Endothelial cell of umbilical vein (primary cell): ENCODE results near the gene ADGRD1. TPM values are rescaled to one million over a fixed set of nuclear protein-coding genes. Genes with fewer than 3 reads are reported as not detected.

Experiments used
- BruUV-seq: library from RNA; stranded (reverse); fragments of 400-500 nt; replicated peaks from 2 replicates; lab custom pipeline; 2021; lab: Mats Ljungman, UMichigan
- CTCF ChIA-PET: fragments of 300-600, 350-600 bp; sonication (Branson Sonifier 250); formaldehyde crosslinking; loops from one replicate; lab custom pipeline; 2021; ENCODE audit warnings: antibody characterized with exemption, inconsistent platforms; lab: Charles Lee
- POLR2A ChIA-PET: fragments of 300-600, 350-600 bp; sonication (Branson Sonifier 250); formaldehyde crosslinking; loops from one replicate; lab custom pipeline; 2021; ENCODE audit warnings: antibody characterized with exemption, inconsistent platforms; lab: Charles Lee
- DNase-seq: peaks from one replicate; pipeline ENCODE4 v3.0.0-alpha.2; 2011; ENCODE audit warnings: low read depth, low spot score
- FAIRE-seq: peaks from 2 replicates; lab custom pipeline; 2011; peaks lifted over from hg19 to GRCh38; lab: Jason Lieb, UNC
- H2AFZ ChIP-seq: 2 replicates; pipeline ENCODE4 v1.6.0; 2012; ENCODE audit warnings: low read depth, low read length, control low read depth, inconsistent platforms
- H3K27ac ChIP-seq: 2 replicates; pipeline ENCODE4 v1.5.1; 2011; ENCODE audit warnings: low read depth, mild to moderate bottlenecking, control low read depth, low read length, moderate library complexity; ENCODE audit not compliant: insufficient read depth
- H3K27me3 ChIP-seq, 2 experiments: 2 replicates each; pipeline versions ENCODE4 v1.6.0 to v1.6.1; 2011; ENCODE audit warnings: low read length in 2 of 2, mixed read lengths in 1 of 2; ENCODE audit not compliant: control insufficient read depth in 2 of 2, insufficient read depth in 2 of 2
- H3K36me3 ChIP-seq, 2 experiments: 2 replicates in 1 of 2; 3 replicates in 1 of 2; pipeline ENCODE4 v1.5.1; 2011; ENCODE audit warnings: low read length in 2 of 2, mild to moderate bottlenecking in 1 of 2, moderate library complexity in 1 of 2; ENCODE audit not compliant: control insufficient read depth in 2 of 2, insufficient read depth in 2 of 2; ENCODE audit errors: extremely low read depth in 1 of 2
- H3K4me1 ChIP-seq: 3 replicates; pipeline ENCODE4 v1.5.1; 2011; ENCODE audit warnings: mild to moderate bottlenecking, low read length; ENCODE audit not compliant: control insufficient read depth, insufficient read depth; ENCODE audit errors: extremely low read depth
- H3K4me2 ChIP-seq: 2 replicates; pipeline ENCODE4 v1.6.1; 2011; ENCODE audit warnings: low read length, control low read depth, mixed read lengths; ENCODE audit not compliant: insufficient read depth
- H3K4me3 ChIP-seq, 3 experiments: fragments of 200-600 bp in 1 of 3; sonication (generic), shearing (Covaris generic) in 1 of 3; replicated peaks in 1 of 3; 2 replicates each; pipeline ENCODE4 v1.5.1; 2011 to 2016; ENCODE audit warnings: control low read depth in 3 of 3, low read length in 3 of 3, mild to moderate bottlenecking in 2 of 3, inconsistent platforms in 1 of 3, low read depth in 1 of 3, moderate library complexity in 1 of 3; ENCODE audit not compliant: insufficient read depth in 1 of 3
- H3K79me2 ChIP-seq: 2 replicates; pipeline ENCODE4 v1.6.0; 2012; ENCODE audit warnings: low read length, inconsistent platforms; ENCODE audit not compliant: control insufficient read depth, insufficient read depth
- H3K9ac ChIP-seq: replicated peaks from 2 replicates; pipeline ENCODE3; 2011; ENCODE audit warnings: low read length, control low read depth; ENCODE audit not compliant: insufficient read depth; ENCODE audit errors: extremely low read depth
- H3K9me1 ChIP-seq: replicated peaks from 3 replicates; pipeline ENCODE4 v1.6.0; 2011; ENCODE audit warnings: mild to moderate bottlenecking, low read length; ENCODE audit not compliant: control insufficient read depth, insufficient read depth; ENCODE audit errors: extremely low read depth
- H3K9me3 ChIP-seq: replicated peaks from 2 replicates; pipeline ENCODE4 v1.5.1; 2012; ENCODE audit warnings: low read length, inconsistent platforms; ENCODE audit not compliant: control insufficient read depth, insufficient read depth
- H4K20me1 ChIP-seq: replicated peaks from 2 replicates; pipeline ENCODE3; 2011; ENCODE audit warnings: mild to moderate bottlenecking, low read length; ENCODE audit not compliant: control insufficient read depth, insufficient read depth; ENCODE audit errors: extremely low read depth
- CTCF ChIP-seq, 2 donors: IDR thresholded peaks; 1 replicate in 1 of 2; 2 replicates in 1 of 2; pipeline ENCODE4 v1.5.1; 2011; ENCODE audit warnings: low read length in 2 of 2, mild to moderate bottlenecking in 2 of 2, moderate library complexity in 2 of 2, control low read depth in 1 of 2, inconsistent platforms in 1 of 2, low read depth in 1 of 2; ENCODE audit not compliant: insufficient read depth in 1 of 2; ENCODE audit errors: extremely low read depth in 1 of 2
- EZH2 ChIP-seq: IDR thresholded peaks from 2 replicates; pipeline ENCODE4 v1.6.1; 2012; ENCODE audit warnings: borderline replicate concordance, low read depth, mild to moderate bottlenecking, moderate library complexity, low read length, inconsistent platforms; ENCODE audit not compliant: severe bottlenecking
- FOS ChIP-seq: IDR thresholded peaks from 2 replicates; pipeline ENCODE4 v1.6.1; 2011; ENCODE audit warnings: mild to moderate bottlenecking, low read length, moderate library complexity, borderline replicate concordance; ENCODE audit not compliant: insufficient read depth
- GATA2 ChIP-seq: IDR thresholded peaks from 2 replicates; pipeline ENCODE4 v1.7.0; 2011; ENCODE audit warnings: low read depth, mild to moderate bottlenecking, moderate library complexity, mixed read lengths, low read length; ENCODE audit not compliant: insufficient read length, insufficient read depth
- JUN ChIP-seq: IDR thresholded peaks from 2 replicates; pipeline ENCODE4 v1.6.1; 2011; ENCODE audit warnings: borderline replicate concordance, low read depth; ENCODE audit not compliant: insufficient read length, insufficient read depth
- MYC ChIP-seq: IDR thresholded peaks from one replicate; pipeline ENCODE4 v1.6.1; 2011; ENCODE audit warnings: mild to moderate bottlenecking, low read depth, low read length
- POLR2A ChIP-seq: IDR thresholded peaks from 2 replicates; pipeline ENCODE4 v1.6.1; 2012; ENCODE audit warnings: low read depth, mild to moderate bottlenecking, control low read depth, low read length
- POLR2AphosphoS5 ChIP-seq: IDR thresholded peaks from 2 replicates; pipeline ENCODE4 v1.6.1; 2012; ENCODE audit warnings: low read depth, mild to moderate bottlenecking, control low read depth, low read length, moderate library complexity; ENCODE audit not compliant: insufficient read depth
- dilution Hi-C: fragments of 300-500 bp; cut with MboI; formaldehyde crosslinking; loops from one replicate; pipeline ENCODE4 v1.15.0; 2019; ENCODE audit warnings: low sequenced_read_pairs; ENCODE audit not compliant: extremely low pct_ligation_motif_present
- intact Hi-C: fragments of 100-400 bp; cut with micrococcal nuclease; formaldehyde crosslinking; loops from one replicate; pipeline ENCODE4 v1.10.0; 2022
- polyA plus RNA-seq, 4 experiments: library from polyadenylated mRNA; depleted of rRNA in 3 of 4; stranded (reverse) in 3 of 4; unstranded in 1 of 4; fragments of >200 nt; gene quantifications; 2 replicates each; pipeline versions ENCODE4 v1.2.1 to v1.2.3, GENCODE V29; 2011 to 2012; ENCODE audit warnings: missing spikeins in 1 of 4
- total RNA-seq: library from RNA; stranded (reverse); gene quantifications from 2 replicates; pipeline ENCODE4 v1.2.3, GENCODE V29; 2021
- TF ChIP-seq, protein P1 (sequence below): IDR thresholded peaks from 2 replicates; pipeline ENCODE4 v1.6.1; 2011; ENCODE audit not compliant: insufficient read depth, insufficient read length

Gene ADGRD1
- total and polyA plus RNA-seq, 2 donors (not counting 3 experiments of a cell fraction or from before 2014, with no cell fraction given), result 0.07 TPM; not detected in 1

- Histone ChIP-seq H3K4me2 (no peak overlapping the region), H3K4me3 (no peak overlapping the region), H2AFZ (no peak overlapping the region), H3K36me3 (no peaks in the 10 kb centered on the region), H3K9me1 (no peaks in the 10 kb centered on the region), H3K9ac (no peak overlapping the region), H3K27me3 (no peaks in the 10 kb centered on the region), H3K27ac (no peak overlapping the region), H3K79me2 (no peaks in the 10 kb centered on the region), H4K20me1 (no peaks in the 10 kb centered on the region), H3K4me1 (no peaks in the 10 kb centered on the region), H3K9me3 (no peaks in the 10 kb centered on the region)
- dilution Hi-C loops, result no loop called here
- CTCF ChIA-PET, result no interaction called here
- POLR2A ChIA-PET, result no interaction called here
- FAIRE-seq (no peak), DNase-seq (no peak)
- intact Hi-C loops, result loop anchor here (5.0 kb wide), 1 partner anchor 273 kb away; no protein-coding TSS in a partner anchor
- TF ChIP-seq, protein P1, sequence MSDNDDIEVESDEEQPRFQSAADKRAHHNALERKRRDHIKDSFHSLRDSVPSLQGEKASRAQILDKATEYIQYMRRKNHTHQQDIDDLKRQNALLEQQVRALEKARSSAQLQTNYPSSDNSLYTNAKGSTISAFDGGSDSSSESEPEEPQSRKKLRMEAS, result no peak
- no peak for TF ChIP-seq FOS
- no peak for TF ChIP-seq JUN
- TF ChIP-seq EZH2, result no peak
- TF ChIP-seq POLR2AphosphoS5, result no peak
- no peak for TF ChIP-seq POLR2A
- no peak for TF ChIP-seq MYC
- no peak for TF ChIP-seq CTCF (IDR thresholded peaks at IDR 0.05; ENCODE audit: extremely low read depth in 1 of 2, insufficient read depth in 1 of 2, low read depth in 1 of 2, low read length in 2 of 2)
- TF ChIP-seq GATA2, result no peak
- BruUV-seq, result no TSS peak
Observed at GRCh38 chr12:131174901-131175300, 221.2 kb downstream of the ADGRD1 start.
